NT2/D1 (cell line): ENCODE results near the gene KCNE3.
A peak's percentile ranks its signal among the peaks of the same experiment; 100 is the strongest.

Source experiments
- DNase-seq: peaks from one replicate; pipeline ENCODE4 v3.0.0-alpha.2; 2011; ENCODE audit warnings: low read depth, low spot score
- H3K27me3 ChIP-seq: 2 replicates; pipeline ENCODE4 v1.6.0; 2011; ENCODE audit warnings: mild to moderate bottlenecking; ENCODE audit not compliant: insufficient read length, insufficient read depth
- H3K36me3 ChIP-seq: 2 replicates; pipeline ENCODE4 v1.6.1; 2011; ENCODE audit warnings: mild to moderate bottlenecking, low read length, mixed read lengths; ENCODE audit not compliant: insufficient read depth, insufficient read length
- H3K4me1 ChIP-seq: 2 replicates; pipeline ENCODE4 v1.5.1; 2011; ENCODE audit not compliant: insufficient read depth, insufficient read length
- H3K4me3 ChIP-seq: 2 replicates; pipeline ENCODE4 v1.5.1; 2011; ENCODE audit warnings: low read depth; ENCODE audit not compliant: insufficient read length
- H3K9ac ChIP-seq: 2 replicates; pipeline ENCODE4 v1.6.0; 2011; ENCODE audit warnings: low read depth; ENCODE audit not compliant: insufficient read length
- H3K9me3 ChIP-seq: 2 replicates; pipeline ENCODE4 v1.5.1; 2011; ENCODE audit warnings: mild to moderate bottlenecking, low read length; ENCODE audit not compliant: insufficient read depth
- SUZ12 ChIP-seq: IDR thresholded peaks from 2 replicates; pipeline ENCODE4 v1.6.1; 2011; ENCODE audit not compliant: insufficient read length, insufficient read depth; ENCODE audit errors: extremely low read depth
- YY1 ChIP-seq: IDR thresholded peaks from 2 replicates; pipeline ENCODE4 v1.6.1; 2011; ENCODE audit not compliant: insufficient read length, insufficient read depth
- ZNF274 ChIP-seq: IDR thresholded peaks from 2 replicates; pipeline ENCODE4 v1.6.1; 2011; ENCODE audit warnings: mild to moderate bottlenecking, low read depth, low read length

The KCNE3 gene

GRCh38 chr11:74462009-74462408 lies 5.3 kb downstream of the KCNE3 start:
- Histone ChIP-seq H3K9me3 (no peaks in the 10 kb centered on the region), H3K4me1 (peaks cover 2% of the 10 kb centered on the region), H3K4me3 (no peak overlapping the region), H3K9ac (no peak overlapping the region), H3K36me3 (peaks cover 3% of the 10 kb centered on the region), H3K27me3 (no peaks in the 10 kb centered on the region)
- TF ChIP-seq ZNF274 (no peak), SUZ12 (no peak)
- DNase-seq: no peak

- peak; percentile 11 for DNase-seq
- Histone ChIP-seq H3K4me1 (peaks cover 2% of the 10 kb centered on the region), H3K9me3 (no peaks in the 10 kb centered on the region), H3K27me3 (no peaks in the 10 kb centered on the region), H3K9ac (no peak overlapping the region), H3K4me3 (no peak overlapping the region), H3K36me3 (peaks cover 3% of the 10 kb centered on the region)
- TF ChIP-seq ZNF274 (no peak), YY1 (no peak), SUZ12 (no peak)
Observed at GRCh38 chr11:74460481-74461154, 6.7 kb downstream of the KCNE3 start.

GRCh38 chr11:74460065-74460464 lies 7.3 kb downstream of the KCNE3 start:
- DNase-seq: no peak
- TF ChIP-seq SUZ12: no peak
- TF ChIP-seq ZNF274: no peak
- no peak for TF ChIP-seq YY1
- H3K27me3 ChIP-seq: no peaks in the 10 kb centered on the region
- H3K9ac ChIP-seq: no peak overlapping the region
- no peaks in the 10 kb centered on the region for H3K9me3 ChIP-seq
- peaks cover 3% of the 10 kb centered on the region for H3K36me3 ChIP-seq
- H3K4me3 ChIP-seq: no peak overlapping the region
- H3K4me1 ChIP-seq: no peaks in the 10 kb centered on the region

GRCh38 chr11:74459584-74459983 lies 7.8 kb downstream of the KCNE3 start:
- H3K9me3 ChIP-seq: no peaks in the 10 kb centered on the region
- no peak overlapping the region for H3K4me3 ChIP-seq
- no peaks in the 10 kb centered on the region for H3K4me1 ChIP-seq
- no peak for DNase-seq
- H3K9ac ChIP-seq: no peak overlapping the region
- peaks cover 3% of the 10 kb centered on the region for H3K36me3 ChIP-seq
- TF ChIP-seq ZNF274: no peak
- no peak for TF ChIP-seq SUZ12
- no peak for TF ChIP-seq YY1
- H3K27me3 ChIP-seq: no peaks in the 10 kb centered on the region

- no peak overlapping the region for H3K9ac ChIP-seq
- H3K27me3 ChIP-seq: no peaks in the 10 kb centered on the region
- no peak for TF ChIP-seq YY1
- TF ChIP-seq ZNF274: no peak
- TF ChIP-seq SUZ12: no peak
- H3K4me1 ChIP-seq: no peaks in the 10 kb centered on the region
- no peak overlapping the region for H3K4me3 ChIP-seq
- H3K9me3 ChIP-seq: no peaks in the 10 kb centered on the region
- DNase-seq: no peak
- H3K36me3 ChIP-seq: peaks cover 3% of the 10 kb centered on the region
Observed at GRCh38 chr11:74457356-74457755, 10.0 kb downstream of the KCNE3 start.

- Histone ChIP-seq H3K36me3 (peaks cover 3% of the 10 kb centered on the region), H3K27me3 (no peaks in the 10 kb centered on the region), H3K9me3 (no peaks in the 10 kb centered on the region), H3K4me3 (no peak overlapping the region), H3K4me1 (no peaks in the 10 kb centered on the region), H3K9ac (no peak overlapping the region)
- peak; percentile 70 for DNase-seq
- no peak for TF ChIP-seq ZNF274
- TF ChIP-seq YY1: no peak
- no peak for TF ChIP-seq SUZ12
Observed at GRCh38 chr11:74453373-74453975, 13.9 kb downstream of the KCNE3 start.

GRCh38 chr11:74452366-74452765 lies 15.0 kb downstream of the KCNE3 start:
- Histone ChIP-seq H3K27me3 (no peaks in the 10 kb centered on the region), H3K9me3 (no peaks in the 10 kb centered on the region), H3K4me1 (no peaks in the 10 kb centered on the region), H3K36me3 (peaks cover 3% of the 10 kb centered on the region), H3K9ac (no peak overlapping the region), H3K4me3 (no peak overlapping the region)
- no peak for DNase-seq
- TF ChIP-seq ZNF274 (no peak), YY1 (no peak), SUZ12 (no peak)
